ENCODE data around the gene KBTBD2.
"Not testable (repeated sequence)": the region's sequence is repeated elsewhere in the genome, so short reads cannot be mapped to it uniquely, and the experiment has no call there.

Gene KBTBD2

DNA sequence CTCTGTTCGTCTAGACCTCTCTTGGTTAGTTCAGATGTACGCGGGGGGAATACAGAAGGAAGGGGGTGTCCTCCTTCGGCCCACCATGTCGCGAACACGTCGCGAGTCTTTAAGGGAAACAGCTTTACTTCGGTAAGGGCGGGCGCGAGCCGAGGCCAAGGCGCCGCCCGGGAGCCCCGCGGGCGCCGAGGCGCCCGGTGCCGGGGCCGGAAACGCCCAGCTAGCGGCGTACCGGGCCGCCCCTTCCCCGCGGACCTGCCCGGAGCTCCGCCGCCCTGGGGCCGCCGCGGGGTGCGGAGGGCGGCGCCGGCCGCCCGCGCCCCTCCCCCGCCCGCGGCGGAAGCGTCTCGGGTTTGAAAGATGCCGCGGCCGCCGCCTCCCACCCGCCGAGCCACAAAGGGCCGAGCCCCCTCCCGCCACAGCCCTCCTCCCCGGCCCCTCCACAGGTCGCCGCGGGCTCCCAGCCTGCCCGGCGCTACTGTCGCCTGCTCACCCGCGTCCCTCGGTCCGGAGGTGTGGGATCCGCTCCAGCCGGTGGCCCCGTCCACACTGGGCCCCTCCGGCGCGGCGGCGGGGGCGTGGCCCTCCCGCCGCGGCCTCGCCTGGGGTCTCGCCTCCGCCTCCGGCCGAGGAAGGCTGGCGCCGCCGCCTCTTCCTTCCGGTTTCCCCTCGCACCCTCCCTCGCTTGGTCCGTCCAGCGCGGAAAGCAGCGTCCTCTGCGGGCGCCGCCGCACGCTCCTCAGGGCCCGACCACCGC is at the start of gene KBTBD2:
Gene KBTBD2 (minus strand): TSS at position 718 of the 757 bp plus-strand sequence. CDS start 12,156 bp downstream, outside the sequence.
- peak; percentile 80 for DNase-seq

DNA sequence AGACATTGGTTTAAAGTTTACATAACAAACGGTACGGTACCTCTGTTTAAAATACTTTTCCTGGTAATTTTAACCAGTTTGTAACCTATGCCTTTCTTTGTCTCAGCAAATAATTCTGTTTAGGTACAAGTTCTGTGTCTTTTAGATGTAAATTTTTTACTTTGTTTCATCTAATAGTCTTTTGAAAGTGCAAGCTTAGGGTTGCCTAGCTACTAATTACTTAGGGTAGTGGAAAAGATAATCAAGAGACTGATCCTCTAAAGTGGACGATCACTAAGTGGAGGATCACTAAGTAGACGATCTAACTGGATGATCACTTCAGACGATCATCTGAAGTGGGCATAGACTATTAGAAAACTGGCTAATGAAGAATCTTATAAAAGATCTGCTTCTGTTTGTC is 49.6 kb upstream of the KBTBD2 start:
- peak; percentile 14 for DNase-seq

DNA sequence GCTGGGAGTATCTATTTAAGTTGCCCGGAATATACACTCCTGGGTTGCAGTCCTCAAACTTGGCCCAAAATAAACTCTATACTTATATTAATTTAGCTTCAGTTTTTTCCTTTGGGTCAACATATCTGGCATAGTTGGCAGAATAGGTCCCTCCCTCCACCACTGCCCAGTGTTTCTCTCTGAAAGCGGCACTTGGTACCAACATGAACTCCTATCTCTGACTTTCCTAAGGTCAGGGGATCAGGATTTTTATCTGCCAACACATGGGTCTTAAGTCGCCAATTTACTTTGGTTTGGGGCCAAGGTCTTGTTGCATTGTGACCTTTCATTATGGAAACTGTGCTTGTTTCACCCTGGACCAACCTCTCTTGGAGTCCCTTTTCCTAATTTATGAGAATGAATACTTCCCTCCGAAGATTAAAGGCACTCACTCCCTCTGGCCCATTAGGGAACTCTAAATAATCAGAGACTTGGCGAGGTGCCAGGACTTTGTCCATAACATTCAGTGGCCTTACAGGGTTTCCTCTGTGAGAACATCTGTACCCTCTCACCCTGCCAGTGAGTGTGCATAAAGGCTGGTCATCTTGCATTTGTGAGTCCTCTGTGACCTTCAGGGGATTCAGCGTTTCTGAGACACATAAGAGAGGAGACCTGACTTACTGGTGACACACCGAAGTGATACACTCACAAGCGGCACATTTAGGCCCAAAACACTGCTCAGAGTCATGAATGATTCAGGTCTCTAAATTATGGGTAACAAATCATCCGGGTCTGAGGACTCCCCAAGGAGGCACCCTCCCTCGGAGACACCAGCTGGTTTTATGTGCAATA is 46.0 kb upstream of the KBTBD2 start:
- peak; percentile 60 for DNase-seq

GRCh38 chr7:32936689-32937088 is 45.1 kb upstream of the KBTBD2 start:
- no peak for DNase-seq

- DNase-seq: no peak
Measured at GRCh38 chr7:32935558-32935957, 44.0 kb upstream of the KBTBD2 start.

DNA sequence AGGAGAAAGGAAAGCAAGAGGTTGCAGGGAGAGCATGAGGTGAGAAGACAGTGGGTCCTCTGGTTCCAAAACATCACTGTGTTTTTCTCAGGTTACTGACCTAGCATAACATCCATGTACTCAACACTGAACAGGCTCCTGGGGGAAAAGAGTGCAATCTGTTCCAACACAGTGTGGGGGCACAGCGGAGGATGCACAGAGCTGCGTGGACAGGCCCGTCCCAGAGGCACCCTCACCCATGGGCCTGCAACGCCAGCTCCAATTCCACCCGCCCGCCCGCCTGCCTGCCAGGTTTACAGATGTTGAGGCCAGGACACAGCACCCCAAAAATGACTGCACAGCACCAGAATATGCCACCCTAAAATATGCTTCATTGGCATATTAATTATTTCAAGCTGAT is 38.8 kb upstream of the KBTBD2 start:
- DNase-seq: no peak

- DNase-seq: no peak
Measured at GRCh38 chr7:32929430-32930143, 38.0 kb upstream of the KBTBD2 start.

GRCh38 chr7:32928785-32929298 is 37.3 kb upstream of the KBTBD2 start:
- DNase-seq: no peak

GRCh38 chr7:32921896-32922295 is 30.3 kb upstream of the KBTBD2 start:
- DNase-seq: no peak

- DNase-seq: not testable (repeated sequence)
Measured at GRCh38 chr7:32916994-32917393, 25.4 kb upstream of the KBTBD2 start.

DNA sequence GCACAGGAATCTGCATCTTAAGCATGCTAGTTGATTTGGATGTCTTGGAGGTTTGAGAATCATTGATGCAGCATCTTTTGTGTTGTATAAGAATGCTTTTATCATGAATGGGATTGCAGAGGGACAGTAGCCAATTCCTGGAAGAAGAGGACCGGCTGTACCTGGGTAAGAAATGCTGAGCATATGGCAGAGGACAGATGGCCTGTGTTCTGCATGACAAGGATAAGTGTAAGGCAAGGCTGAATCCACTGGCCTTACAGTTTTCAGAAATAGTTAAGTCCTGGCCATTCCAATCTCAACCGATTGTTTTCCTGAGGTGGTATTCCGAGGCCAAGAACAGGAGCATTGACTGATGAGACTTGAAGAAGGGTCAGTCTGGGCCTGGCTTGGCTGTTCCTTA is 24.4 kb upstream of the KBTBD2 start:
- no peak for DNase-seq

- no peak for DNase-seq
Measured at GRCh38 chr7:32915041-32915536, 23.5 kb upstream of the KBTBD2 start.

DNA sequence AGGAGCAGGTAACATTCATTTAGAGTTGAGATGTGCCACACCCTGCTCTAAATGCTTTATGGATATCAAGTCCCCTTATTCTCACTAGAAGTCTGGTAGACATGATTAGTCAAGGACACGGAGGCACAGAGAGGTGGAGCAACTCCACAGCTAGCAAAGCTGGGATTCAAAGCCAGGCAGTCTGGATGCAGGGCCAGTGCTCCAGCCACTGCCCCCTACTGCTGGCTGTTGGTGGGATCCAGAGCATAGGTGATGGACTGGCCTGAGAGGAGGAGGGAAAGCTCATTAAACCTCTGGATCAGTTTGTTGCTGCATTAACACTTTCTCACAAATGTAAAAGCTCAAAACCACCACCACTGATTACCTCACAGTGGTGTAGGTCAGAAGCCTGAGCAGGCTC is 22.6 kb upstream of the KBTBD2 start:
- DNase-seq: no peak

DNA sequence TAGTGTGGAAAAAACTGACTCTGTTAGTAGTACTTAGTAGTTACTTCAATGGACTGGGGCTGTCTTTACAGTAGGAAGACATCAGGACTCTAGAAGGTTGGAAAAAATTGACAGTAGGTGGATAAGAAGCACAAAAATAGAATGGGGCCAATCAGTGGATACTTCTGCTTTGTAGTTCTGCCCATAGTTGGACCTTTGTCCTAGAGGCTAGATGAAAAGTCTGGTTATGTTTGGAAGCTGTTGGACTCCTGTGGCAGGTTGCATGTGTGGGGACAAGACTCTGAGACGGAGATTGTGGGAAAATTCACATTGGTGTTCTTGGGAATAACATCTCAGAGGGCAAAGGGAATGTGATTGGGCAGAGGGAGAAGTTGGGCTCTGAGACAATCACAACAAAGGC is 18.6 kb upstream of the KBTBD2 start:
- no peak for DNase-seq

DNA sequence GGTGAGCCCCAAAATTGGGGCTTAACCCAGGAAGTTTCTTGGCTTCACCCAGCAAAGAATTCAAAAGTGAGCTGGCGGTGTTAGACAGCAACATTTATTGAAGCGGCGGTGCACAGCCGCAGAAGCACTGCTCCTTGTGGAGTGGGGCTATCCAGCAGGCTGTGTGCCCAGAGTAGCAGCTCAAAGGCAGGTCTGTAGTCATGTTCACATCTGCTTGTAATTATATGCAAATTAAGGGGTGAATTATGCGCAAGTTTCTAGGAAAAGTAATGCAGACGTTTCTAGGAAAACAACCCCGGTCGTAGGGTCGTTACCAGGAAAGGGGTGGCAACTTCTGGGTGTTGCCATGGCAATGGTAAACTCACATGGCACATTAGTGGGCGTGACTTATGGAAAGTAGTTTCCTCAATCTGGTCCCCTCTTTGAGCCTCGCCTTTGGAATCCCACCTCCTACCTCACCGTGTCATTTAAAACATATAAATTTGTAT is 13.7 kb upstream of the KBTBD2 start:
- no peak for DNase-seq

- no peak for DNase-seq
Measured at GRCh38 chr7:32901629-32902028, 10.1 kb upstream of the KBTBD2 start.

GRCh38 chr7:32900433-32900995 is 9.0 kb upstream of the KBTBD2 start:
- no peak for DNase-seq

- DNase-seq: not testable (repeated sequence)
Measured at GRCh38 chr7:32897376-32897775, 5.8 kb upstream of the KBTBD2 start.

DNA sequence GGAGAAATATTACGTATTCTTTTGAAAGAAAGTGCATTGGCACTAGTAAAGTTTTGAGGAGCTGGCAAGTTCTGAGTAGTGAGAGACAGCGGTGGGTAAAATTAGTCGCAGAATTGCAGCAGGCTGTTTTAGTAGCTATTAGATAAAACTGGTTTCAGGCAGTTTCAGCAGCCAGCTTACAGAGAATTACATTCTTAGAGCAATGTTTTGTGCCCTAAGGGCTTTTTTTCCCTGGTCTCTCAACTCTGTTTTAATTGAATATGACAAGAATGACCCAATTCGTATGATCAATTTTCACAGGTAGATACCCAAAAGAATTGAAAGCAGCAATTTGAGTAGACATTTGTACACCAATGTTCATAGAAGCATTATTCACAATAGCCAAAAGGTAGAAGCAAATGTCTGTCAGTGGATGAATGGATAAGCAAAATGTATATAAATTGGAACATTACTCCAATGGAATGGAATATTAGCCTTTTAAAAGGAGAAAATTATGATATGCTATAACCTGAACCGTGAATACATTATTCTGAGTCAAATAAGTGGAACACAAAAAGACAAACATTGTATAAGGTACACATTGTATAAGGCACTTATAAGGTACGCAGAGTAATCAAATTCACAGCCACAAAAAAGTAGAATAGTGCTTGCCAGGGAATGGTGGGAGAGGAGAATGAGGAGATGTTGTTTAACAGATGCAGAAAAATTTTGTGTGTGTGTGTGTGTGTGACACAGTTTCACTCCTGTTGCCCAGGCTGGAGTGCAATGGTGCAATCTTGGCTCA is 5.2 kb upstream of the KBTBD2 start:
- no peak for DNase-seq

GRCh38 chr7:32894171-32894570 is 2.6 kb upstream of the KBTBD2 start:
- no peak for DNase-seq

DNA sequence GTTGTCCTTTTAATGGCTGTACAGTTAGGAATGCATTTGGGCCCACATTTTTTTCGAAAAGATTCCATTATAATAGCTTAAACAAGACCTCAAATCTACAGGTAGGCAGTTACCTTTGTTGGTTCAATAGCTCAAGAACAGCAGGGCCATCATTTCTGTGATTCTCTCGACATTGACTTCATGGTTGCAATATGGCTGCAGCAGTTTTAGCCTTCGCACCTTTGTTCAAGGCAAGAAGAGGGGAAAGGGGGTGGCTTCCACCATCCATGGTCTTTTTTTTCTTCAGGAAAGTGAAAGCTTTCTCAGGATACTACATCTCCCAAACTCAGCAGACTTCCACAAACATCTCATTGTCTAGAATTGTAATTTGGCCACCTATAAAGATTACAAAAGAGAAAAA is 2.2 kb upstream of the KBTBD2 start:
- no peak for DNase-seq

DNA sequence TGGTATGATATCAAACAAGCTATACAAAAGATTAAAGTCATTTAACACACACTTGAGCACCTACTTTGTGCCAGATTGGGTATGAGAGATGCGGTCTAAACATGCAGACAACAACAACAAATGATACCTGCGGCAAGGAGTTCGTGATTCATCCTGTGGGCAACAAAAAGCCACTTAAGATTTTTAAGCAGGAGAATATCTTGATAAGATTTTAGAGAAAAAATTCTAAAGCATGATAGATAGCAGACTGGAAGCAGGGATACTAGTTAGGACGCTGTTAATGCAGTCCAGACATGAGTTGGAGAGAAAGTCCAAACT is 1.6 kb upstream of the KBTBD2 start:
- no peak for DNase-seq

Measured in NCI-H1105 treated with DMSO at 0.1 percent for 48 hours (cell line).